ENCODE results near the gene EPB41L4B. TPM values are rescaled to one million over a fixed set of nuclear protein-coding genes. Genes with fewer than 3 reads are reported as not detected.

EPB41L4B gene
- total and polyA plus RNA-seq, 2 experiments from 2014 or later = 11.0 to 32.2 TPM

- Histone ChIP-seq H3K9me2 (ENCODE audit: insufficient read depth) (no peaks in the 10 kb centered on the region), H3K4me3 (no peak overlapping the region), H3K4me2 (no peak overlapping the region), H3F3A (replicated peaks; ENCODE audit: low read depth) (no peaks in the 10 kb centered on the region), H2AFZ (no peak overlapping the region), H3K36me3 (ENCODE audit: insufficient read depth) (no peaks in the 10 kb centered on the region), H3K27ac (ENCODE audit: low read depth) (no peak overlapping the region), H3K4me1 (ENCODE audit: insufficient read depth) (no peaks in the 10 kb centered on the region), H3K79me2 (replicated peaks; ENCODE audit: insufficient read depth) (no peaks in the 10 kb centered on the region), H3K27me3 (ENCODE audit: insufficient read depth) (no peaks in the 10 kb centered on the region), H4K20me1 (replicated peaks; ENCODE audit: insufficient read depth) (no peaks in the 10 kb centered on the region; the same call in 1 of the 2 replicates)
- H3K9me3 Mint-ChIP-seq = no peaks in the 10 kb centered on the region
- H3K27ac Mint-ChIP-seq = no peak overlapping the region
- H3K4me3 Mint-ChIP-seq = no peak overlapping the region
- no peaks in the 10 kb centered on the region for H3K27me3 Mint-ChIP-seq (ENCODE audit: insufficient read depth, low read depth, poor library complexity)
- no peaks in the 10 kb centered on the region for H3K4me1 Mint-ChIP-seq
- no peak for TF ChIP-seq POLR2AphosphoS5 (IDR thresholded peaks at IDR 0.05; ENCODE audit: low read depth)
- TF ChIP-seq EZH2 (IDR thresholded peaks at IDR 0.05; ENCODE audit: low read depth, unreplicated experiment) = no peak
- TF ChIP-seq ETS1 (IDR thresholded peaks at IDR 0.05) = no peak
- no peak for TF ChIP-seq REST (IDR thresholded peaks at IDR 0.05; ENCODE audit: unreplicated experiment)
- no peak for TF ChIP-seq ZNF462 (CRISPR knock-in tag; IDR thresholded peaks at IDR 0.05)
- no peak for TF ChIP-seq ZNF114 (CRISPR knock-in tag; IDR thresholded peaks at IDR 0.05)
- no peak for TF ChIP-seq CTCF (conservative IDR thresholded peaks at IDR 0.05; ENCODE audit: low read depth in 2 of 2)
- TF ChIP-seq NANOG (IDR thresholded peaks at IDR 0.05; ENCODE audit: borderline replicate concordance) = no peak
- no peak for TF ChIP-seq JUNB (IDR thresholded peaks at IDR 0.05; ENCODE audit: unreplicated experiment)
- no peak for TF ChIP-seq STAT1 (IDR thresholded peaks at IDR 0.05; ENCODE audit: unreplicated experiment)
- no peak for TF ChIP-seq EZH2phosphoT487 (IDR thresholded peaks at IDR 0.05; ENCODE audit: unreplicated experiment)
- no peak for TF ChIP-seq CREB1 (CRISPR knock-in tag; IDR thresholded peaks at IDR 0.05; ENCODE audit: low read depth)
- no peak for TF ChIP-seq ZNF331 (CRISPR knock-in tag; IDR thresholded peaks at IDR 0.05; ENCODE audit: low read depth)
- ATAC-seq = no peak
- no peaks in the 10 kb centered on the region for H3K36me3 Mint-ChIP-seq (ENCODE audit: low read depth)
- no peak for DNase-seq (ENCODE audit: low spot score)
These were observed 92.7 kb downstream of the EPB41L4B start for GRCh38 chr9:109228093-109228642.
